CMK (cell line): Measurements from ENCODE around the gene EYA2.
"Not testable (repeated sequence)": the region's sequence is repeated elsewhere in the genome, so short reads cannot be mapped to it uniquely, and the experiment has no call there.

Source experiments
- DNase-seq: peaks from one replicate; pipeline ENCODE4 v3.0.0-alpha.2; 2010; ENCODE audit warnings: low read depth

The EYA2 gene

DNA sequence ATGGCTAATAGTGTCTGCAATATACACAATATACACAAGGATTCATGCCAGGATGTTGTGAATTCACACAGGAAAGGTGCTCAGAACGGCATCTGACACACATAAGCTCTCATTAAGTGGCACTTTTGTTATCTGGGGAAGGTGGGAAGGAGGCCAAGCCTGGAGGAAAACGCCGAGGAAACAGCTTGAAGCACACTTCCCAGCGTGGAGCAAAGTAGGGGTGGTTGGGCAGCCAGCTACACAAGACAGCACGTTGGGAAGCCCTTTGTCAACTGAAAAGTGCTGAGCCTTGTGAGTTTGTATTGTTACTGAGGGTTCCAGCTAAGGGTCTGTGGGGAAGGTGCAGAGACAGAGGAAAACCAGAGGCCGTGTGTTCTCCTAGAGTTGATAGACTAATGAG is 280.9 kb downstream of the EYA2 start:
- DNase-seq = no peak

DNA sequence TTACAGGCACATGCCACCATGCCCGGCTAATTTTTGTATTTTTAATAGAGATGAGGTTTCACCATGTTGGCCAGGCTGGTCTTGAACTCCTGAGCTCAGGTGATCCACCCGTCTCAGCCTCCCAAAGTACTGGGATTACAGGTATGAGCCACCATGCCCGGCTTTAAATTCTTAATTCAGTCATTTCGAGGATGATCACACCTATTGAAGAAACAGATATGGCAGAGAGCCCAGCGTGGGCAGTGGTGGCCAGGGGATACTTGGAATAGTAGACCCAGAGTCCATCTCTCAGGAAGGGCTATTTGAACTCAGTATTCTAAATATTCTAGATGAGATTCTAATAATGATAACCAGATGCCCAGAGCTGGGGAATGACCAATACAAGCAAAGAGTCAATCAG is 281.6 kb downstream of the EYA2 start:
- DNase-seq = not testable (repeated sequence)

DNA sequence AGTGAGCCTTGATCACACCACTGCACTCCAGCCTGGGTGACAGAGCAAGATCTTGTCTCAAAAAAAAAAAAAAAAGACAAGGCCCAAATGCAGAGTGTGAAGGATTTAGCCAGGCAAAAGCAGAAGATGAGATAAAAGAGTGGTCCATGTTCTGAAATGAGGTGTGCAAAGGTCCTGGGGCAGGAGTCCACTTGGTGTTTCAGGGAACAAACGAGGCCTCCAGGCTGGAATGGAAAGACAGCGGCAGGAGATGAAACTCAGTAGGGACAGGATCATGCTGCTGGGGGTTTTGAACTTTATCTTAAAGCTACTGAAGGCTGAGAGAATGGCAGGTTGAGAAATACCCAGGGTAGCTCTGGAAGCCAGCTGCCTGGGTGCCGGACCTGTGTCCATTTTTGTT is 283.6 kb downstream of the EYA2 start:
- DNase-seq = no peak

DNA sequence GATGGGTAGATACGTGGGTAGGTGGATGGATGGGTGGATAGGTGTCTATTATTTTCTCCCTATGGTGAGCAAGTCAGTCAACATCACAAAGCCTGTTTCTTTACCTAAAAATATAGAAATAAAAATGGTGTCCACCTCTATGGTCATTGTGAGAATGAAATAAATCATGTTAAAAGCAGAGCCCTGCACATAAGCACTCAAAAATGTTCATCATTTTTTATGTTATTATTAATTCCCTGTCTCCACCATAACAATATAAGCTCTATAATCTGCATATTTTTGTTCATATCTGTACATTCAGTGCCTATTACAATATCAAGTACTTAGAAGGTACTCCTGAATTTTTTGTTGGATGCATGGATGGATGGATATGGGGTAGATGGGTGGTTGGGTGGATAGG is 284.2 kb downstream of the EYA2 start:
- no peak for DNase-seq

- no peak for DNase-seq
Measured at GRCh38 chr20:47179267-47179666, 284.6 kb downstream of the EYA2 start.

DNA sequence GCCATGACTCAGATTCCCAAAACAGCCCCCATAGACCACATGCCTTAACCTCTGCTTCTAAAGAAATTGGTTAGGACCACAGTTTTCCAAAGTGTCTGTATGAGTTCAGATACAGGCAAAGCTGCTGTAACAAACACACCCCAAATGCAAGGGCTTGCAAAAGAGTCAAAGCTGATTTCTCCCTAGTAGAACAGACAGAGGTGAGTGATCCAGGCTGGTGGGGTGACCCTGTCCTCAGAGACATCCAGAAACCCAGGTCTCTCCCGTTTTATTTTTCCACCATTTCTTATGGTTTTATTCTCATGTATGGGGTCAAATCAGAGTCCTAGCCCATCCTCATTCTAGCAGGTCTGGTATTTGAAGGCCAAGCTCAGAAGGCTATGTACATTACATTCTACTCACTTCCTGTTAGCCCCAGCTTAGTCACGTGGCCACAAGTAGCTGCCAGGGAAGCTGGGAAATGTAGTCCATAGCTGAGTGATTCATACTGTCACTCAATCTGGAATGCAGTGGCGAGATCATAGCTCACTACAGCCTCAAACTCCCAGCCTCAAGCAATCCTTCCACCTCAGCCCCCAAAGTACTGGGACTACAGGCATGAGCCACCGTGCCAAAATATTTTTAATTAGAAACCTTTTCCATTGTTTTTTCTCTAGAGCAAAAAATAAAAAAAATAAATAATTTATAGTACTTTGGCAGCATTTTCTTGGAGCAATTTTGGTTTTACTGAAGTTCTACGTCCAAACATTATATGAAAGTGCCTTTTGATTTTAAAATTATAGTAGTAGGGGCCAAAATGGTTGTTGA is 286.6 kb downstream of the EYA2 start:
- DNase-seq = no peak

GRCh38 chr20:47183367-47183766 is 288.7 kb downstream of the EYA2 start:
- DNase-seq = no peak

DNA sequence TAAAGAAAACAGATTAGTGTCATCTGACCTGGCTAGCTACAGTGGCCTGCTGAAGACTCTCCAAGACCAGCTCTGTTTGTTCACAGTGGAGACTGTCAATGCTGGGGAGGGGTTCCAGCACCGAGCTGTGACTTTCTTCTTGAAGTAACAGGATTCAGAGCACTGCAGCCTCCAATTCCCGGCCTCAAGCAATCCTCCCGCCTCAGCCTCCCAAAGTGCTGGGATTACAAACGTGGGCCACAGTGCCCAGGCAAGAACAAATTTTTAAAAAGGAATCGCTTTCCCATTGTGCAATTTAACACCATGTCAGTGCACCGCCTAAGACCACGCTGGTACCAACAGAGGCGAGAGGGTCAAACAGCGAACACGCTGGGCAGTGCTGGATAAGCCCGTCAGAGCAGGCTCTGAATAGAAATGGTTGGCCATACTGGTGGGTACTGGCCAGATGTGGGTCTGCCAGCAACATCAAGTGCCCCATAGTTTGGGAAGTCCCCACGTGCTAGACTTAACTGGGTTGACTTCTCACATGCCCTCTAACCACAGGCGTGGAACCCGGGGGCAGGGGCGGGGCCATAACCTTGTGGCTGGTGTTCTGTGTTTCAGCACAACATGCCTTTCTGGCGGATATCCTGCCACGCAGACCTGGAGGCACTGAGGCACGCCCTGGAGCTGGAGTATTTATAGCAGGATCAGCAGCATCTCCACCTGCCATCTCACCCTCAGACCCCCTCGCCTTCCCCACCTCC is 293.0 kb downstream of the EYA2 start:
- DNase-seq = no peak

- no peak for DNase-seq
Measured at GRCh38 chr20:47188540-47188939, 293.9 kb downstream of the EYA2 start.

DNA sequence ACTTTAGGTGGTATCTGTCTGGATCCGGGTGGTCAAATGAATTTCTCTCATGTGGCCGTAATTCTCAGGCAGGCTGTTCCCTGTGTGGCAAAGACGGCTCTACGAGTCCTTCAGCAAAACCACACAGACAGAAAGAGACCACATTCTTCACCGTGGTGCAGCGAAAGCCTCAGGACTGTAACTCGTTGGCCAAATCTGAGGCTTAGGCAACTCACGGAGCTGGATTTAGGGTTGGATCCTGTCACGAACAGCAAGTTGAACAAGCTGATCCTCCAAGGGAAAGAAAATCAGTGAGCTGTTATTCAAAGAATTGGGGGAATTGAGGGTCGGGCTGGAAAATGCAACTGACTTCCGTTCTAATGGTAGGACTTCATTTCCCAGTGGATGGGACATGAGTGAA is 294.4 kb downstream of the EYA2 start:
- no peak for DNase-seq

DNA sequence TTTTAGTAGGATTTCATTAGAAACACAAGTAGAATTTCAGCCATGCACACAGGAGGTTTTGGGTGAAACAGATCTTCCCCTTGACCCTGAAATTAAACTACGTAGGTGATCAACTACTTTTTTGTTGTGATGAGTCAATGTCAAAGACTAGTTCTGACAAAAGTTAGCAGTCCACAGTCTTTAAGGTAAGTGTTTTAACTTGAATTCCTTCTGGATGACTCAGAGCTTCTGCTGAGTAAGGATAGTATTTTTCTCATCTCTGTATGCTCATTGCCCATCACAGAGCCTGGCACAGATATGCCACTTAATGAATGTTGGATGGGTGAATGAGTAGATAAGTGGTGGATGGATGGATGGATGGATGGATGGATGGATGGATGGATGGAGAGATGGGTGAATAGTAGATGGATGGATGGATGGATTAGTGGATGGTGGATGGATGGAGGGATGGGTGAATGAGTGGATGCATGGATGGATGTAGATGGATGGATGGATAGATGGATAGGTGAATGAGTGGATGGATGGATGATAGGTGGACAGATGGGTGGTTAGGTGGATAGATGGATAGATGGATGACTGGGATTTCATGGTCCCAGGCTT is 296.5 kb downstream of the EYA2 start:
- no peak for DNase-seq

DNA sequence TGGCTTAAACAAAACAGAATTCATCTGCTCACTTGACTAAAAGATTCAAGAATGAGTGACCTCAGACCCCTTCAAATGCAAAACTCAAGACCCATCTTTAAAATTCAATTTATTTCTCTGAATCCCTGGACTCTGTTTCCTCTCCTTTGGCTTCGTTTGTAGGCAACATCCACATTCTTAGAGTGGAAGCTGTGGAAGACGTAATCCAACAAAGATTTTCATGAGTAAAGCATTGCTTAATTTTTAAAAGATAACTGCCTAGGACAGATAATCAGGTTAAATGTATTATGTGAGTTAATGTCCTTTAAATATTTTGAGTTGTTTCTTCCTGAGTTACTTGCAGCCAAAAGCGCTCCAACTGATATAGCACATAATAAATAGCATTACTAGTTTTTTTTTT is 297.3 kb downstream of the EYA2 start:
- no peak for DNase-seq

DNA sequence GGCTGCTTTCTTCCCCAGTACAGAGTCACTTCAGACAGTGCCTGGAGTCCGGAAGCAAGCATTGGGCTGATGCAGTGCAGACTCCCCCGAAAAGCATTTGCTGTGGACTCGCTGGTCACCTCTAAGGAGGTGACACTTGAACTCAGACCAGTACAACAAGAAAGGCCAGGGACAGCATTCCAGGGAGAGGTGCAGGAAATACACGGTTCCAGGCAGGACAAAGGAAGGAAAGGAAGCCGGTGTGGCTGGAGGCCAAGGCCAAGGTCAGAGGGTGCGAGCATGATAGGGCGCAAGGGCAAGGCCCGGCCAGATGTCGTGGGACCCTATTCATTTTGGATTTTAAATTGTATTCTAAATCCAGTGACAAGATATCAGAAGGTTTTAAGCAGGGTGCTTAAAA is 300.9 kb downstream of the EYA2 start:
- DNase-seq = no peak

DNA sequence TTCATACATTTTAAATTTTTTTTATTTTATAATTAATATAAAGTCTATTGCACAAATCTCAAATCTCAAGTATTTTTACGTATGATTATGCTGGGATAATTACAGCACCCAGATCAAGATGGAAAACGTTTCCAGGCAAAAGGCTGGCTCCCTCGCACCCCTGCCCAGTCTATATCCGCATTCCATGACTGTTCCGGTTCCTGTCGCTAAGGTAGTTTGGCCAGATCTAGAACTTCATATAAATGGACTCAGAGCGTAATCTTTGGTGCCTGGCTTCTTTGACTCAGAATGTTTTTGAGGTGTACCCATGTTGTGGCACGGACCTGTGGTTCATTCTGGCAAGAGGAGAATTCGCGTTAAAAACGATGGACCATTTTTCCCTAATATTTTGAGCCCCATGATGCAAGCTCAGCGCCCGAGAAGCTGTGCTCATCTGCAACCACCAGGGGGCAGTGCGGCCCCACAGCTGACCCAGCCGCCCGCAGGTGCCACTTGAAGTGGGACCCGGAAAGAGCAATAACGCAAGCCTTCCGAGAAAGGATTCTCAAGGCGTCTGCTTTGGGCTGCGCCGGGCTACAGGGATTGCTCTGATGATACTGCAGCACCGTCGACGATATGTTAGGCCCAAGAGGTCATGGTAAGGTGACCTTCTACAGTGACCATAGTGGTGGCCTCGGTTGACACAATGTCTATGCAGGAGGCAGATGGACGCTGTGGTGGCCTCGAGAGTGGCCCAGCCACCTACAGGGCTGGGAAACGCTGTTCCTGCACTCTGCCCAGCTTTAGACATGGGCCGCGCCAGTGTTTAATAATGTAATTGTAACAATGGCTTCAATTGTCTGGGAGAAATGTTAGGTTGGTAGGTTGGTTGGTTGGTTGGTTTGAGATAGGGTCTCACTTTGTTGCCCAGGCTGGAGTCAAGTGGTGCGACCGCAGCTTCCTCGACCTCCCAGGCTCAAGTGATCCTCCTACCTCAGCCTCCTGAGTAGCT is 301.7 kb downstream of the EYA2 start:
- DNase-seq = peak; percentile 32

DNA sequence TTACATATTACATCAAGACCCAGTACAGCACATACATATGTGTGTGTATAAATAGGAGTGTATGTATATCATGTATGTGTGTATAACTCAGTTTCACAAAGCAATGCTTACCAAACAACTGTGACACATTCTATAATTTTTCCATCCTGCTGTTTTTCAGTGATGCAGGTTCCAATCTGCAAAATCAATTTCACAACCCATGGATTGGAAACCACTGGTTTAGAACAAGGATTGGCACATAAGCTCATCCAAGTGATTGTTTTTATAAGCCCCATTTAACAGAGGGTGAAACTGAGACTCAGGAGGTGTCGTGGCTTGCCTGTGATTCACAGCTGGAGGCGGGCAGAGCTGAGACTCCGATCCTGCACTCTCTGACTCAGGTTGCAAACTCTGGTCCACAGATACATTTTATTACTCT is 303.6 kb downstream of the EYA2 start:
- no peak for DNase-seq

DNA sequence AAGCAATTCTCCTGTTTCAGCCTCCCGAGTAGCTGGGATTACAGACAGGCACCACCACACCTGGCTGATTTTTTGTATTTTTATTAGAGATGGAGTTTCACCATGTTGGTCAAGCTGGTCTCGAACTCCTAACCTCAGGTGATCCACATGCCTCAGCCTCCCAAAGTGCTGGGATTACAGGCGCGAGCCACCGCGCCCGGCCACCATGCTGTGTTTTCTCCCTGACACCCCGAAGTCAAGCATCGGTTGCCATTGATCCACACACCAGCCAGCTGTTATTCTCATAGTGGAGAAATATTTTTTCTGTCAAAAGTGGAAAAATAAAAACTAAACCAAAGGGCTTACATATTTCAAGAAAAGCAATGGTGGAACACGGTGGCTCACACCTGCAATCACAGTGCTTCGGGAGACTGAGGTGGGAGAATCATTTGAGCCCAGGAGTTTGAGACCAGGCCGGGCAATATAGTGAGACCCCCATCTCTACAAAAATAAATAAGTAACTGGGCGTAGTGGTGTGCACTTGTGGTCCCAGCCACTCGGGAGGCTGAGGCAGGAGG is 304.4 kb downstream of the EYA2 start:
- DNase-seq = no peak

GRCh38 chr20:47201074-47201730 is 306.6 kb downstream of the EYA2 start:
- DNase-seq = no peak

GRCh38 chr20:47202733-47203667 is 308.4 kb downstream of the EYA2 start:
- DNase-seq = no peak

DNA sequence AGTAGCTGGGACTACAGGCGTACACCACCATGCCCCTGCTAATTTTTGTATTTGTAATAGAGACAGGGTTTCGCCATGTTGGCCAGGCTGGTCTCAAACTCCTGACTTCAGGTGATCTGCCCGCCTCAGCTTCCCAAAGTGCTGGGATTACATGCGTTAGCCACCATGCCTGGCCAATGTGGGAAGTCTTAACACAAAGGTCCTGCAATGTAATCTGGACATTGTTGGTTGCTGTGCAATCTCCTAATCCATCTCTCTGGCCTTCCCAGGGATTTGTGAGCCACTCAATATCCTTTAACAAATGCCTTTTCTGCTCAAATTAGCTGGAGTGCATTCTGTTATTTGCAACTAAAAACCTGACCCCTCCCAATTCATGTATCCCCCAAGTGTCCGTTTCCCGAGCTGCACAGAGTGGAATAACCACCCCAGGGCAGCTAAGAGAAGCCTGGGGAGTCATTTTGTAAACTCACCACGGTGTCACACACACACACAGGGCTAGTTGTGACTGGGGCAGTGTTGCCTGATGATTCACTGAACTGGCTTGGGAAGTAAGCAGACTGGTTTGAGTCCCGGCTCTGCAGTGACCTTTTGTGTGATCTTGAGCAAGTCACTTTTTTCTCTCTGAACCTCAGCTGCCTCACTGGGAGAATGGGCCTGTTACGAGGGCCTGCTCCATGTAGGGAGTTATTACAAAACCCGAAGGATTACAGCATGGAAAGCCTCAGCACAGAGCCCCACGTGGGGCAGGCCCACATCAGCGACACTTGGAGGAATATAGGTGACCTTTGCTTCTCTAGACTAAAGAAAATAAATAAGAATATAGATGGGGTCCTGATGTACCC is 309.6 kb downstream of the EYA2 start:
- DNase-seq = no peak
